Stimulated activated CD4-positive, alpha-beta T cell treated with anti-CD3 and anti-CD28 coated beads, Interleukin-15, amount 100 ng/mL, for 24 hours (primary cell): ENCODE results near the gene SELENOV.
A peak's percentile ranks its signal among the peaks of the same experiment; 100 is the strongest.

Experiments used
- DNase-seq: peaks from one replicate; pipeline ENCODE4 v3.0.0-alpha.2; 2020

The SELENOV gene

DNA sequence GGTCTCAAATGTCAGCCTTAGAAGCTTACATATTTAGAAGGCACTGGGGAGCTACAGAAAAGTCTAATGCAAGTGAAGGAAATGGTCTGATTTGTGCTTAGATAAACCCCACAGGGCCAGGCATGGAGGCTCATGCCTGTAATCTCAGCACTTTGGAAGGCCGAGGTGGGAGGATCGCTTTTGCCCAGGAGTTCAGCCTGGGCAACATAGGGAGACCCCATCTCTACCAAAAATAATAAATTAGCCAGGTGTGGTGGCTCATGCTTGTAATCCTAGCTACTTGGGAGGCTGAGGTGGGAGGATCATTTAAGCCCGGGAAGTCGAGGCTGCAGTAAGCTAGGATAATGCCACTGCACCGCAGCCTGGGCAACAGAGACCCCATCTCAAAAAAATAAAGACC lies 18.9 kb upstream of the SELENOV start:
- no peak for DNase-seq

GRCh38 chr19:39497701-39497995 lies 17.3 kb upstream of the SELENOV start:
- no peak for DNase-seq

DNA sequence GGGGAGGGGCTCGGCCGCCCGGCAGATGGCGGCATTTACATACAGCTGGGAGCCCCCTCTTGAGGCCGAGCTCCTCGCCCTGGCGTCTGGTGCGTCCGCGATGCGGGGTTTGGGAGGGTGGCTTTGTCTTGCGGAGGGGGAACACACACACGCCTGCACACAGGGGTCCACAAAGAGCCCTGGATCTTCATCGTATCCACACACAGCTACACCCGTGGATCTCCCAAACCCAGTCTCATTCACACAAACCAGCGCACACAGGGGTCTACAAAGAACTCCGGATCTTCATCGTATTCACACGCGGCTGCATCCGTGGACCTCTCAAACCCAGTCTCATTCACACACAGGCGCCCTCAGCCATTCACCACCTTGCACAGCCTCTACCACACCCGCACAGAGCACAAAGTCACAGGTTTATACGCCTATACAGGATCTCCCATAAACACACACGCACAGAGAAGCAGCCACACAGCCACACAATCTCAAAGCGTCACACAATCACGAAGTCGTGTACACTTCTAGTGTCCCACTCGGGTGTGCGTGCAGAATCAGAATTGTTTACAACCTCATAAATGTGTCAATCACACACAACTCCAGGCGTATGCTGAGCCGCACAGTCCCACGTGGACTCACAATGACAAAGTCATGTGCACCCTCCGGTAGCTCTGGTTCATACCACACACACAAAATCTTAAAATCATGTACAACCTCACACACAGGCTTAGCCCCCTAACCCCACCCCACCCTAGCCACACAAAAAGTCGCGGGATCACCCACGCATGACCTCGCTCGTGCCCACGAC lies 16.7 kb upstream of the SELENOV start:
- peak; percentile 40 for DNase-seq

DNA sequence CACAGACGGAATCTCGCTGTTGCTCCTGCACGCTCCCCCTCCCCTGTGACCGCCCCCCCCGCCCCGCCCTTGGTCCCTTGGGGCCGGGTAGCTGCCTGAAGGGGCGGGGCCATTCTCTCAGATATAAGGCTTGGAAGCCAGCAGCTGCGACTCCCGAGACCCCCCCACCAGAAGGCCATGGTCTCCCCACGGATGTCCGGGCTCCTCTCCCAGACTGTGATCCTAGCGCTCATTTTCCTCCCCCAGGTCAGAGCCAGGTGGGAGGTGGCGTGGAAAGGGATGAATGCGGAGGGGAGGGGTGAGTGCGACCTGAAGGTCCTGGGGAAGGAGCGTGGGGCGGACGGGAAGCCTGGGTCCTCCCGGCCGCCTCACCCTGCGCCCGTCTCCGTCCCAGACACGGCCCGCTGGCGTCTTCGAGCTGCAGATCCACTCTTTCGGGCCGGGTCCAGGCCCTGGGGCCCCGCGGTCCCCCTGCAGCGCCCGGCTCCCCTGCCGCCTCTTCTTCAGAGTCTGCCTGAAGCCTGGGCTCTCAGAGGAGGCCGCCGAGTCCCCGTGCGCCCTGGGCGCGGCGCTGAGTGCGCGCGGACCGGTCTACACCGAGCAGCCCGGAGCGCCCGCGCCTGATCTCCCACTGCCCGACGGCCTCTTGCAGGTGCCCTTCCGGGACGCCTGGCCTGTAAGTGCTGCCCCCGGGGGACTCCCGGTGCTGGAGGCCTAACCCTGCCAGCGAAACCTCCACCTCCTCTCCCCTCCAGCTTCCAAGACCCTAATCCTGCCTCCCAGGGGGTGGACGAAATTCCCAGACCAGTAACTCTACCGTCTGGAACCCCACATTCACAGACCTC lies 15.9 kb upstream of the SELENOV start, which contains the start of gene DLL3:
Gene DLL3 (plus strand): TSS at position 150 of the 845 bp plus-strand sequence. CDS start 28 bp downstream, at position 178.
- DNase-seq: peak; percentile 41

- no peak for DNase-seq
Observed at GRCh38 chr19:39499932-39500331, 15.0 kb upstream of the SELENOV start.

DNA sequence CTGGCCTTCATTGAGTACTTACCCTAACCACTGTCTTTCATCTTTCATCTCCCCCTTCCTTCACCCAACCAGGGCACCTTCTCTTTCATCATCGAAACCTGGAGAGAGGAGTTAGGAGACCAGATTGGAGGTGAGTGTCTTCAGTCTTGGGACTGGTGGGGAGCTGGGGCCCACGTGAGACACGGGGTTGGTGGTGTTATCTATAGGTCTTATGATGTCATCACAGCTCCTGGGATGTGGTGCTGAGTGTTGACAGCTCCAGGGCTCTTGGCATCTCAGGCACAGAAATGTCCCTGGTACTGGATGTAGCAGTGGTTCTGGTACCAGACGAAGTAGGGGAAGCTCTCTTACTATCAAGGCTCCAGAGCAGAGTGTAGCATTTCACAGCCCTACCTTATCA lies 14.4 kb upstream of the SELENOV start:
- no peak for DNase-seq

- no peak for DNase-seq
Observed at GRCh38 chr19:39501340-39501739, 13.6 kb upstream of the SELENOV start.

- DNase-seq: peak; percentile 83
Observed at GRCh38 chr19:39502640-39503417, 12.1 kb upstream of the SELENOV start.

DNA sequence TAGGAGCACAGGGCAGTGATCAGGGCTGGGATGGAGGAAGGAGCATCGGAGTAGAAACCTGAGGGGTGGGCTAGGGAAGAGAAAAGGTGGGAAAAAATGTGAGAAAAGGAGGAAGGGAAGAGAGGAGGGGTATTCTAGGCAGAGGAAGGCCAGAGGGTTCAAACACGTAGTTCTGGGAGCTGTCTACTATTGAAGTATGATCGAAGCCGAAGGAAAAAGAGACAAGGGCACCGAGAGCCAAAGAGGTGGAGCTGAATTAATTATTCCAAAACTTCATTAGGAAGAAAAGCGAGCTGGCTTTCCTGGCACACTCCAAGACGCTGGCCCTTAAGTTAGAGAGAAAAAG lies 8.4 kb upstream of the SELENOV start:
- DNase-seq: no peak

GRCh38 chr19:39506944-39507714 lies 7.8 kb upstream of the SELENOV start:
- DNase-seq: peak; percentile 82

DNA sequence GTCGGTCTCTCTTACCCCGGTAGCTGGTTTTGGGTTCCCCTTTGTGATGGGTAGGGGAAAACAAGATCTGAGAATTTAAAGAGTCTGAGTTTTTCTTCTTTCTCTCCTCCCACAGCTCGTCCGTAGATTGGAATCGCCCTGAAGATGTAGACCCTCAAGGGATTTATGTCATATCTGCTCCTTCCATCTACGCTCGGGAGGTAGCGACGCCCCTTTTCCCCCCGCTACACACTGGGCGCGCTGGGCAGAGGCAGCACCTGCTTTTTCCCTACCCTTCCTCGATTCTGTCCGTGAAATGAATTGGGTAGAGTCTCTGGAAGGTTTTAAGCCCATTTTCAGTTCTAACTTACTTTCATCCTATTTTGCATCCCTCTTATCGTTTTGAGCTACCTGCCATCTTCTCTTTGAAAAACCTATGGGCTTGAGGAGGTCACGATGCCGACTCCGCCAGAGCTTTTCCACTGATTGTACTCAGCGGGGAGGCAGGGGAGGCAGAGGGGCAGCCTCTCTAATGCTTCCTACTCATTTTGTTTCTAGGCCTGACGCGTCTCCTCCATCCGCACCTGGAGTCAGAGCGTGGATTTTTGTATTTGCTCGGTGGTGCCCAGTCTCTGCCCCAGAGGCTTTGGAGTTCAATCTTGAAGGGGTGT lies 7.1 kb upstream of the SELENOV start:
- DNase-seq: no peak

GRCh38 chr19:39508629-39509028 lies 6.3 kb upstream of the SELENOV start:
- DNase-seq: no peak

GRCh38 chr19:39509233-39509632 lies 5.7 kb upstream of the SELENOV start:
- no peak for DNase-seq

GRCh38 chr19:39512988-39513387 lies 2.0 kb upstream of the SELENOV start:
- no peak for DNase-seq

- peak; percentile 31 for DNase-seq
Observed at GRCh38 chr19:39515551-39516191, 732 bp downstream of the SELENOV start.

DNA sequence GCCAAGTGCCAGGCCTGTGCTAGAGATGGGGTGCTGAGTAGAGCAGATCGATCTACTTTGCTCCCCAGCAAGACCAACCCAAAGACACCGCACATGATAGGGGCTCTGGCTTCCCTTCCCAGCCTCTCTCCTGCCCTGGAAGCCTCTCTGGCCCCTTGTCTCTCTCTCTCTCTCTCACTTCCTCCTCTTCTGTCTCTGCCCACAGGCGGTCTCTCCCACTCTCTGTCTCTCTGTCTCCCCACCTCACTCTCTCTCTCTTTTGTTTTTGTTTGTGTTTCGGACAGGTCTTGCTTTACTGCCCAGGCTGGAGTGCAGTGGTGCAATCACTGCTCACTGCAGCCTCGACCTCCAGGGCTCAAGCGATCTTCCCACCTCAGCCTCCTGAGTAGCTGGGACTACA lies 1.3 kb downstream of the SELENOV start:
- DNase-seq: no peak

DNA sequence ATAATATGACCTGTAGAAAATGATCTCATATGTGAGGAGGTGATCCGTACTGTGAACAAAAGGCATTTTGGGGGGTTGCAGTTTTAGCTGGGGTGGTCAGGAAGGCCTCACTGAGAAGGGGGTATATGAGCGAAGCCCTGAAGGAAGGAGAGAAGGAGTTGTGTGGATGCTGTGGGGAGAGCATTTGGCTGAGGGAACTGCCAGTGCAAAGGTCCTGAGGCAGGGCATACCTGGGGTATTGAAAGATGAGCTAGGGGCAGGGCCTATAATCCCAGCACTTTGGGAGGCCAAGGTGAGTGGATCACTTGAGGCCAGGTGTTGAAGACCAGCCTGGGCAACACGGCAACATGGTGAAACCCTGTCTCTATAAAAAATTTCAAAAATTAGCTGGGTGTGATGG lies 2.5 kb downstream of the SELENOV start:
- no peak for DNase-seq

DNA sequence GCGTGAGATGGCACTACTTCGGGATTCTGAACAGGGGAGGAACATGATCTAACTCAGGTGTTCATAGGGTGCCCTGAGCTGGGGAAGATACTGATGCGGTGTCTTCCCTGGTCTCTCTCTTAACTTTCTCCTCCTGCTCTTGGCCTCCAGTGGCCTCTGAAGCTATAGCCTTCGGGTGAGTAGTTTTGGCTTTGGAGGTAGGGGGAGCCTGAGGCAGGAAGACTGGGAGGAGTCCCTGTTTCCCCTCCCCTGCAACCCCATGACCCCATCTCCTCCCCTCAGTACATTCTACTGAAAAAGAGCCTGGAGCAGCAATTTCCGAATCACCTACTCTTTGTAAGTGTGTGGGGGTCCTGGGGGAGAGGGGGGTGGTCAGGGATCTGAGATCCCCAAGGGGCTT lies 3.5 kb downstream of the SELENOV start:
- DNase-seq: no peak

GRCh38 chr19:39518975-39519374 lies 4.0 kb downstream of the SELENOV start:
- no peak for DNase-seq

DNA sequence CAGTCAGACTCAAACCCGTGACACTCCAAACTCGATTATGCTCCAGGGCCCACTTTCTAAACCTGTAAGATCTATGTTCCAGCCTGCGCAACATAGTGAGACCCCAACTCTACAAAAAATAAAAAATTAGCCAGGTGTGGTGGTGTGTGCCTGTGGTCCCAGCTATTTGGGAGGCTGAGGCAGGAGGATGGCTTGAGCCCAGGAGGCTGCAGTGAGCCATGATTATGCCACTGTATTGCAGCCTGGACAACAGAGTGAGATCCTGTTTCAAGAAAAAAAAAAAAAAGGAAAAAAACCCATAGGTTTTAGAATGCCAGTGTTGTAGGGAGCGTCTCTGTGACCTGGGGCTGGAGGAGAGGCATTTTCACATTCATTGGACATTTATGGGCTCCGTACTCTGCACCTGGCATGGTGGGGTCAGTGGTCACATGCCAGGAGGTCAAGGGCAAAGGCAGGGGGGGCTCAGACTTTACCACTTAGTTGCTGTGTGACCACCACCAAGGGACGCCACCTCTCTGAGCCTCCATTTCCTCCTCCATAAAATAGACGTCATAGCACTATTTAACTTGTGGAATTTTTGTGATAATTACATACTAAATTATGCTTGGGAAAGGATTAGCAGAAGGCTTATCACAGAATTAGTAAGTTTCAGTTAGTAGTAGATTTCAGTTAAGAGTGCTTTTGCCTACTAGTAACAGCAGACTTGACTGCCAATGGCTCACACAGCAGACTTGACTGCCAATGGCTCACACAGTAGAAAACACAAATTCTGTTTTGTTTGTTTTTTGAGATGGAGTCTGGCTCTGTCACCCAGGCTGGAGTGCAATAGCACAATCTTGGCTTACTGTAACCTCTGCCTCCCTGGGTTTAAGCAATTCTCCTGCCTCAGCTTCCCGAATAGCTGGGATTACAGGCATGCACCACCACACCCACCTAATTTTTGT lies 5.9 kb downstream of the SELENOV start:
- DNase-seq: no peak

- no peak for DNase-seq
Observed at GRCh38 chr19:39524495-39524894, 9.6 kb downstream of the SELENOV start.
